Measurements from ENCODE around the gene TMEM225B. TPM values are rescaled to one million over a fixed set of nuclear protein-coding genes. Genes with fewer than 3 reads are reported as not detected.

The TMEM225B gene
- total and polyA plus RNA-seq, 9 donors = 0.25 to 3.5 (median 1.2) TPM

- Histone ChIP-seq H3K27ac (no peak overlapping the region), H3K27me3 (no peaks in the 10 kb centered on the region), H3K4me1 (ENCODE audit: insufficient read depth) (no peaks in the 10 kb centered on the region), H3K9me3 (no peaks in the 10 kb centered on the region), H3K4me3 (no peak overlapping the region), H3K36me3 (no peaks in the 10 kb centered on the region)
- WGBS, 3 donors = 71 to 77% (median 77%) methylated on average over 7 of the region's 7 CpGs
- intact Hi-C loops (cut with DNase I) = no loop called here
- no peak for DNase-seq
- TF ChIP-seq EP300 (IDR thresholded peaks at IDR 0.05) (no peak), CTCF (IDR thresholded peaks at IDR 0.05) (no peak), POLR2A (IDR thresholded peaks at IDR 0.05) (no peak)
Measured at GRCh38 chr7:99601656-99602310, 3.7 kb downstream of the TMEM225B start.

GRCh38 chr7:99605527-99605926 is 7.5 kb downstream of the TMEM225B start:
- Histone ChIP-seq H3K4me1 (ENCODE audit: insufficient read depth) (no peaks in the 10 kb centered on the region), H3K36me3 (no peaks in the 10 kb centered on the region), H3K4me3 (no peak overlapping the region), H3K9me3 (no peaks in the 10 kb centered on the region), H3K27ac (no peak overlapping the region), H3K27me3 (no peaks in the 10 kb centered on the region)
- no peak for DNase-seq
- TF ChIP-seq POLR2A (IDR thresholded peaks at IDR 0.05) = no peak
- no peak for TF ChIP-seq CTCF (IDR thresholded peaks at IDR 0.05)
- TF ChIP-seq EP300 (IDR thresholded peaks at IDR 0.05) = no peak
- 91 to 96% (median 91%) methylated on average over 7 of the region's 7 CpGs for WGBS, 3 donors
- intact Hi-C loops (cut with DNase I) = no loop called here

GRCh38 chr7:99606531-99606930 is 8.5 kb downstream of the TMEM225B start:
- H3K36me3 ChIP-seq = no peaks in the 10 kb centered on the region
- no peak overlapping the region for H3K4me3 ChIP-seq
- intact Hi-C loops (cut with DNase I) = no loop called here
- TF ChIP-seq CTCF (IDR thresholded peaks at IDR 0.05) (no peak), EP300 (IDR thresholded peaks at IDR 0.05) (no peak), POLR2A (IDR thresholded peaks at IDR 0.05) (no peak)
- no peaks in the 10 kb centered on the region for H3K4me1 ChIP-seq (ENCODE audit: insufficient read depth)
- no peak overlapping the region for H3K27ac ChIP-seq
- DNase-seq = no peak
- no peaks in the 10 kb centered on the region for H3K9me3 ChIP-seq
- WGBS, 3 donors = 65 to 74% (median 68%) methylated on average over 8 of the region's 8 CpGs
- H3K27me3 ChIP-seq = no peaks in the 10 kb centered on the region

GRCh38 chr7:99607548-99607947 is 9.5 kb downstream of the TMEM225B start:
- no peaks in the 10 kb centered on the region for H3K27me3 ChIP-seq
- no peaks in the 10 kb centered on the region for H3K4me1 ChIP-seq (ENCODE audit: insufficient read depth)
- WGBS, 3 donors = 76 to 84% (median 83%) methylated on average over 9 of the region's 9 CpGs
- no peak overlapping the region for H3K27ac ChIP-seq
- H3K9me3 ChIP-seq = no peaks in the 10 kb centered on the region
- no peaks in the 10 kb centered on the region for H3K36me3 ChIP-seq
- TF ChIP-seq EP300 (IDR thresholded peaks at IDR 0.05) = no peak
- TF ChIP-seq CTCF (IDR thresholded peaks at IDR 0.05) = no peak
- no peak for TF ChIP-seq POLR2A (IDR thresholded peaks at IDR 0.05)
- H3K4me3 ChIP-seq = no peak overlapping the region
- intact Hi-C loops (cut with DNase I) = no loop called here
- no peak for DNase-seq

All from ovary (tissue), 9 donors.